Activated CD4-positive, alpha-beta memory T cell treated with anti-CD3 and anti-CD28 coated beads for 36 hours (primary cell): ENCODE data around the gene ZNRF3. TPM values are rescaled to one million over a fixed set of nuclear protein-coding genes. Genes with fewer than 3 reads are reported as not detected.

Experiments used
- CTCF ChIA-PET: fragments of 350-600 bp; sonication (Branson Sonifier 250); formaldehyde crosslinking; loops from one replicate; lab custom pipeline; 2021; ENCODE audit warnings: antibody characterized with exemption, inconsistent platforms; lab: Charles Lee
- POLR2A ChIA-PET: fragments of 350-600 bp; sonication (Branson Sonifier 250); formaldehyde crosslinking; loops from one replicate; lab custom pipeline; 2021; ENCODE audit warnings: antibody characterized with exemption; lab: Charles Lee
- DNase-seq: peaks from one replicate; pipeline ENCODE4 v3.0.0-alpha.2; 2020
- H3K27ac Mint-ChIP-seq: one replicate; pipeline ENCODE4 v1.8.0; 2021; ENCODE audit warnings: mixed read lengths
- H3K27me3 Mint-ChIP-seq: one replicate; pipeline ENCODE4 v1.8.0; 2021; ENCODE audit warnings: mixed read lengths
- H3K36me3 Mint-ChIP-seq: one replicate; pipeline ENCODE4 v1.8.0; 2021; ENCODE audit warnings: mixed read lengths
- H3K4me1 Mint-ChIP-seq: one replicate; pipeline ENCODE4 v1.8.0; 2021; ENCODE audit warnings: low read depth, mixed read lengths
- H3K4me3 Mint-ChIP-seq: one replicate; pipeline ENCODE4 v1.8.0; 2021; ENCODE audit warnings: mild to moderate bottlenecking, mixed read lengths
- H3K9me3 Mint-ChIP-seq: one replicate; pipeline ENCODE4 v1.8.0; 2021; ENCODE audit warnings: mixed read lengths
- intact Hi-C: fragments of 100-400 bp; cut with micrococcal nuclease; formaldehyde crosslinking; loops from one replicate; pipeline ENCODE4 v1.15.1; 2023
- total RNA-seq, 2 experiments: library from RNA; stranded (reverse); gene quantifications; one replicate each; pipeline ENCODE4 v1.2.3, GENCODE V29; 2021

ZNRF3 gene
- total RNA-seq, 2 experiments from 2014 or later: 1.3 to 1.5 TPM

DNA sequence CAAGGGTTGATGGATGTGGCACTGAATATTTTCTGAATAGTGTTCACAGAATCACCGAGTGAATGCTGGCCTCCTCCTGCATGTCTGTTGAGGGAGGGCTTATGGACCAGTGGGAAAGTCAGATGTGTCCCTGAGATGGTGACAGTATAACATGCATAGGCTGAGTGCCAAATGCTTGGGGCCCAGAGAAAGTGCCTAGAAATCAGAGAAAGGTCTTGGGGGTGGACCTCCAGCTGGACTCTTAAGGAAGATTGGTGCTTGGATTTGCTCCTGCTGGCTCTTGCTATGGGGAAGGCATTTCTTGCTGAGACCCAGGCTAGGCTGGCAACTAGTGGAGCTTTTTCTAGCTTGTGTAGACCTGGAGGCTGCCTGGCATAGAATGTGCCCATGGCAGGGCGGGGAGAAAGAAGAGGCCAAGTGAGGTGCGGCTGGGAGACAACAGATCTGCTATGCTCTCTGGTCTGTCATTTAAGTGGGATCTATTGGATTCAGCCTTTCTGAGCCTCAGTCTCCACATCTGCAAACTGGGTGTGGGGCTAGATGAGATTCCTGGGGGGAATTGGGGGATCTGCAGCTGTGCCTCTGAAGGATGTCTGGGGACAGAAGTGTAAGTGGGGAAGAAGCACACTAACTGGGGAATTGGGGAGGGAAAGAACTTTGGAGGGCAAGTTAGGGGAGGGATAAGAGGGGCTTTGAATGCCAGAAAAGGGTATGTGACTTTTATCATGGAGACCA is 27.4 kb downstream of the ZNRF3 start:
- Mint-ChIP-seq H3K36me3 (no peaks in the 10 kb centered on the region), H3K4me3 (no peak overlapping the region), H3K4me1 (peaks cover 34% of the 10 kb centered on the region), H3K27me3 (peaks cover 33% of the 10 kb centered on the region), H3K9me3 (peaks cover 3% of the 10 kb centered on the region), H3K27ac (no peak overlapping the region)
- POLR2A ChIA-PET: no interaction called here
- intact Hi-C loops: no loop called here
- CTCF ChIA-PET: no interaction called here
- no peak for DNase-seq

DNA sequence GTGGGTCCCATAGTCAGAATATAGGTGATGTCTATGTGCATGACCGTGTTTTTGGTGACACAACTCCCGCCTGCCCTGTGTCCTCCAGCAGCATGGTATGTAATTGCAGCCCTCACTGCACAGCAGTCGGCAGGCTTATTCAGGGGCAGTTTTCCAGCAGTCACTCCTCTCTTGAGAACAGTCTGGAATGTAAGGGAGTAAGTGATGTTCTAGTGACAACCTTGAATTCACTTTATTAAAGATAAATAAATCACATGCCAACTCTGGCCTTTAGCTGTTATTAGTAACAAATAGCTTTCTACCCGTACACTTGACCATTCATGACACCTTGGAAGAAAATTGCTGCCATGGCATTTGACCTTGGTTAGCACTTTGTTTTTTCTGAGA is 27.9 kb downstream of the ZNRF3 start:
- POLR2A ChIA-PET: no interaction called here
- Mint-ChIP-seq H3K36me3 (no peaks in the 10 kb centered on the region), H3K27me3 (peaks cover 32% of the 10 kb centered on the region), H3K27ac (no peak overlapping the region), H3K4me3 (no peak overlapping the region), H3K9me3 (peaks cover 3% of the 10 kb centered on the region), H3K4me1 (peaks cover 34% of the 10 kb centered on the region)
- DNase-seq: no peak
- CTCF ChIA-PET: interaction anchor here (1.5 kb wide), 1 partner anchor 130 kb away, joined by 3 read pairs; no protein-coding TSS in a partner anchor
- intact Hi-C loops: no loop called here

- H3K9me3 Mint-ChIP-seq: peaks cover 3% of the 10 kb centered on the region
- H3K36me3 Mint-ChIP-seq: no peaks in the 10 kb centered on the region
- ChIA-PET CTCF (interaction anchor here (0.6 to 1.5 kb wide), 2 partner anchors 35 to 129 kb away, joined by 3 read pairs; no protein-coding TSS in a partner anchor), POLR2A (no interaction called here)
- peaks cover 31% of the 10 kb centered on the region for H3K27me3 Mint-ChIP-seq
- no peak overlapping the region for H3K4me3 Mint-ChIP-seq
- no peak overlapping the region for H3K27ac Mint-ChIP-seq
- no peak for DNase-seq
- peaks cover 31% of the 10 kb centered on the region for H3K4me1 Mint-ChIP-seq
- intact Hi-C loops: no loop called here
Observed at GRCh38 chr22:28911777-28912669, 28.7 kb downstream of the ZNRF3 start.

GRCh38 chr22:28914201-28914600 is 30.8 kb downstream of the ZNRF3 start:
- ChIA-PET POLR2A (no interaction called here), CTCF (interaction anchor here (1.1 kb wide), 1 partner anchor 59 kb away, joined by 5 read pairs; no protein-coding TSS in a partner anchor)
- no peak overlapping the region for H3K27ac Mint-ChIP-seq
- peaks cover 11% of the 10 kb centered on the region for H3K4me1 Mint-ChIP-seq
- intact Hi-C loops: no loop called here
- no peak for DNase-seq
- no peak overlapping the region for H3K4me3 Mint-ChIP-seq
- H3K9me3 Mint-ChIP-seq: peaks cover 3% of the 10 kb centered on the region
- H3K27me3 Mint-ChIP-seq: peaks cover 29% of the 10 kb centered on the region
- no peaks in the 10 kb centered on the region for H3K36me3 Mint-ChIP-seq

DNA sequence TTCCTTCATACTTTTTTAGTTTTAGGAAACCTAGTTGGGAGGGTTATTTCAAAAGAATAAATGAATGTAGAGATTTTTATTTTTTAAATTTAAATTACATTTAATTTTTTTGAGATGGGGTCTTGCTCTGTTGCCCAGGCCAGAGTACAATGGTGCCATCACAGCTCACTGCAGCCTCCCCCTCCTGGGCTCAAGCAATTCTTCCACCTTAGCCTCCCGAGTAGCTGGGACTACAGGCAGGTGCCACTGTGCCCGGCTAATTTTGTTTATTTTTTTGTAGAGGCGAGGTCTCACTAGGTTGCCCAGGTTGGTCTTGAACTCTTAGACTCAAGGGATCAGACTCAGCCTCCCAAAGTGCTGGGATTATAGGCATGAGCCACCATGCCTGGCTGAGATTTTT is 32.6 kb downstream of the ZNRF3 start:
- no peaks in the 10 kb centered on the region for H3K9me3 Mint-ChIP-seq
- no peak for DNase-seq
- H3K4me1 Mint-ChIP-seq: no peaks in the 10 kb centered on the region
- CTCF ChIA-PET: no interaction called here
- H3K4me3 Mint-ChIP-seq: no peak overlapping the region
- intact Hi-C loops: no loop called here
- POLR2A ChIA-PET: no interaction called here
- peaks cover 20% of the 10 kb centered on the region for H3K27me3 Mint-ChIP-seq
- H3K27ac Mint-ChIP-seq: no peak overlapping the region
- H3K36me3 Mint-ChIP-seq: no peaks in the 10 kb centered on the region

DNA sequence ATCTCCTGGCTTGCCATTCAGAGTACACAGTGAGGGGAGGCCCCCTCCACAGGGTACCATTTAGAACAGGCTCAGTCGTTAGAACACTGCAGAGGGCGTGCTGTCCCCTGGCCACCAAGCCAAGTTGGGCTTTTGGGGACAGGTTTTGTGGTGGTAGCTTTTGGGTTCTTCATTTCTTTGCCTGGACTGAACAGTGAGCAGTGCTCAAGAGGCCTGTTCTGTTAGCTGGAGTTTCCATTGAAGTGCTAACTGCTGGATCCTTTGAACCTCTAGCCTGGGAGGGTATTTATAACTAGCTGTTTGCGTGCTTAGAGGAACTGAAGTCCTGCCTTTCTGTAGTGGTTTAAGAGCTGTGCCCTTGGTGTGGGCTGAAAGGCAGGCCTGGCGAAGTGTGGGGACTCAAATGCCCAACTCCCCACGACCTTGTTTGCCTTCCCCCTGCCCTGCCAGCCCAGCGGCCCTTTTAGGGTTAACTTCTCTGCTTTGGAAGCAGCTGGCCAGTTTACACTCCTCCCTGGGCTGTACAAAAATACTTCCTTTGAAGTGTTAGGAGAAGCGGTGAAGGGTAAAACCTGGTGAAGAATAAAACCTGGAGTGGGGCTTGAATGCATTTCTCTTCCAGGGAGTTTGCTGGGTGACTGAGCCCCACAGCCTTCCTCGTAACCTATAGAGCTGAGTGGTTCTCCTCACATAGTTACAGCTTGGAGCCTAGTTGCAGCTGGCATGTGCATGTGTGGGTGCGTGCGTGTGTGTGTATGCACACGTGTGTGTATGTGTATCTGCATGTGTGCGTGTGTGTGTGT is 34.6 kb downstream of the ZNRF3 start:
- CTCF ChIA-PET: interaction anchor here (0.6 to 1.4 kb wide), 2 partner anchors 123 to 328 kb away, joined by 3 read pairs; no protein-coding TSS in a partner anchor
- Mint-ChIP-seq H3K36me3 (no peaks in the 10 kb centered on the region), H3K9me3 (no peaks in the 10 kb centered on the region), H3K27me3 (peaks cover 25% of the 10 kb centered on the region), H3K27ac (no peak overlapping the region), H3K4me3 (no peak overlapping the region), H3K4me1 (no peaks in the 10 kb centered on the region)
- POLR2A ChIA-PET: no interaction called here
- DNase-seq: no peak
- intact Hi-C loops: no loop called here

DNA sequence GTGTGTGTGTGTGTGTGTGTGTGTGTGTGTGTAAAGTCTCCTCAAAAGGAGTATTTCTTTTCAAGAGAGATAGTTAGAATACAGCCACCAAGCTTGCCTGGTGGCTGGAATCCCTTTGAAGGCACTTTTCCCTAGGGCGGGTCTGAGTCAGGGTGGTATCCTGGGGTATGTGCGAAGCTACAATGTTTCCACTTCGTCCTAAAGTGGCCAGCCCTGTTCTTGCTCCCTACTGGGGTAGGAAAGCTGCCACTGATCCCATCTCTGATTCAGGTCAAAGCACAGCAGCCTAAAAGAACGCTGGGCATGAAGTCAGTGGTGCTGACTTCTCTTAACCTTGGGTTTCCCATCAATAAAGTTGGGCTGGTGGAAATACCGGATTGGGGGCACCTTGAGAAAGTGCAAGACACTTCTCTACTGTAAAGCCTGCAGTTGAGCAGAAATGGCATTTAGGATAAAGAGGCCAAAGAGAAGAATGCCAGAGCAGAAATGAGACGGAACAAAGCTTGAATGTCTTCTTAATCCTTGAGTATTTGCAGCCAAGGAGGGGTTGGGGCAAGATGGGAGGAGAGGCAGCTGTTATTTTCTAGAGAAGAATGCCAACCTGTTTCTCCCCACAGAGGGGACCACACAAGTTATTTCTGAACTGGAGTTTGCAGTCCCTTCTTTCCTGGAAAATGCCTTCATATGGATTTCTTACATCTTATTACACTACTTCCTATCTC is 35.3 kb downstream of the ZNRF3 start:
- Mint-ChIP-seq H3K36me3 (no peaks in the 10 kb centered on the region), H3K27me3 (peaks cover 17% of the 10 kb centered on the region), H3K9me3 (no peaks in the 10 kb centered on the region), H3K4me1 (no peaks in the 10 kb centered on the region), H3K4me3 (no peak overlapping the region), H3K27ac (no peak overlapping the region)
- intact Hi-C loops: no loop called here
- no peak for DNase-seq
- POLR2A ChIA-PET: no interaction called here
- CTCF ChIA-PET: interaction anchor here (1.4 kb wide), 1 partner anchor 122 kb away, joined by 3 read pairs; no protein-coding TSS in a partner anchor

GRCh38 chr22:28920757-28921584 is 37.6 kb downstream of the ZNRF3 start:
- intact Hi-C loops: no loop called here
- no peak for DNase-seq
- H3K27me3 Mint-ChIP-seq: peaks cover 22% of the 10 kb centered on the region
- H3K4me3 Mint-ChIP-seq: no peak overlapping the region
- no peaks in the 10 kb centered on the region for H3K36me3 Mint-ChIP-seq
- no peaks in the 10 kb centered on the region for H3K9me3 Mint-ChIP-seq
- POLR2A ChIA-PET: no interaction called here
- no peak overlapping the region for H3K27ac Mint-ChIP-seq
- CTCF ChIA-PET: no interaction called here
- no peaks in the 10 kb centered on the region for H3K4me1 Mint-ChIP-seq

- CTCF ChIA-PET: no interaction called here
- H3K27me3 Mint-ChIP-seq: peaks cover 20% of the 10 kb centered on the region
- no peak for DNase-seq
- no peaks in the 10 kb centered on the region for H3K4me1 Mint-ChIP-seq
- no peaks in the 10 kb centered on the region for H3K36me3 Mint-ChIP-seq
- no peaks in the 10 kb centered on the region for H3K9me3 Mint-ChIP-seq
- intact Hi-C loops: no loop called here
- no peak overlapping the region for H3K27ac Mint-ChIP-seq
- POLR2A ChIA-PET: no interaction called here
- no peak overlapping the region for H3K4me3 Mint-ChIP-seq
Observed at GRCh38 chr22:28921585-28921879, 38.2 kb downstream of the ZNRF3 start.

- intact Hi-C loops: no loop called here
- Mint-ChIP-seq H3K4me3 (no peak overlapping the region), H3K27ac (no peak overlapping the region), H3K4me1 (no peaks in the 10 kb centered on the region), H3K36me3 (no peaks in the 10 kb centered on the region), H3K27me3 (peaks cover 18% of the 10 kb centered on the region), H3K9me3 (no peaks in the 10 kb centered on the region)
- ChIA-PET POLR2A (no interaction called here), CTCF (interaction anchor here (1.5 kb wide), 1 partner anchor 118 kb away, joined by 3 read pairs; no protein-coding TSS in a partner anchor)
- no peak for DNase-seq
Observed at GRCh38 chr22:28922540-28923244, 39.3 kb downstream of the ZNRF3 start.
